Measurements from ENCODE around the gene TLL1. TPM values are rescaled to one million over a fixed set of nuclear protein-coding genes. Genes with fewer than 3 reads are reported as not detected.

The TLL1 gene
- not detected for total RNA-seq

DNA sequence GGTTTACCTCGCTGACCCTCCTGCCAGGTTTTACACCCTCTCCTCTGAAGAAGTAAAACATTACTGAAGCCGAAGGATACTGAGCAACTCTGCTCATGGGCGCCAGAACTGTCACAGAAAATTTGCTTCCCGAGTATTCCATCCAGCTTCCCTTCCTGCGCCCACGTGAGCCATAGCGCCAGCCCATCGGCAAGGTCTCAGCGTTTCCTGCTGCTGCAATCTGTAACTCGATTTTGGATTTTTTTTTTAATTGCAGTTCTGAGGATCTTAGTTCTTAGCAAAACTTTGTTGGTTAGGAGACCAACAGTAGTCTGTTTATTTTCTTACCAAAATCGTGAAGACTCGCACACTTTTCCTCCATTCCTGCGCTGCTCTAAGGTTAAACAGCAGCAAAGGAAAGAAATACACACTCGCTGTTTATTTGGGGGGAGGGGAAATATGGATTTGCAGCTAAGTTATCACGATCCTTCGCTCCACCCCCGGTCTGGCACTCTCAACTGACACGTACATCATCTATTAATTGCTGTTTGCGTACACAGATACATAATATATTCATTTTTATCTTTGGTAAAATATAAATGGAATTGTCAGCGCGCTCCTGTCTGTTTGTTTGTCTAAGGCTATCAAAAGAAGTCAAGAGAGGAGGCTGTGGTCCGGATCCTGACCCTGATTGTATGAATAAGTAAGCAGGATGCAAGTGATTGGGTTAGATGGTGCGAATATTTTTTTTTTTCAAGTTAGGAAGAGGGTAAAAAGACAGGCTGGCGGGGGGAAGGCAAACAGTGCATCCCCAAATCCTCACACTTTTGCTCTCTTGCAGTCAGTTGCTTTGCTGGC is at the start of gene TLL1:
TLL1 (plus strand) TSS at position 777 of the 837 bp plus-strand sequence. CDS start 668 bp downstream, outside the sequence.
- Mint-ChIP-seq H3K27me3 (peaks cover 41% of the 10 kb centered on the region), H3K27ac (no peak within 1 kb of the TSS), H3K36me3 (ENCODE audit: low read depth) (no peaks in the 10 kb centered on the region), H3K4me1 (no peaks in the 10 kb centered on the region), H3K4me3 (peak within 1 kb of the TSS; percentile 40), H3K9me3 (no peaks in the 10 kb centered on the region)
- ATAC-seq (replicated peaks), result no peak

DNA sequence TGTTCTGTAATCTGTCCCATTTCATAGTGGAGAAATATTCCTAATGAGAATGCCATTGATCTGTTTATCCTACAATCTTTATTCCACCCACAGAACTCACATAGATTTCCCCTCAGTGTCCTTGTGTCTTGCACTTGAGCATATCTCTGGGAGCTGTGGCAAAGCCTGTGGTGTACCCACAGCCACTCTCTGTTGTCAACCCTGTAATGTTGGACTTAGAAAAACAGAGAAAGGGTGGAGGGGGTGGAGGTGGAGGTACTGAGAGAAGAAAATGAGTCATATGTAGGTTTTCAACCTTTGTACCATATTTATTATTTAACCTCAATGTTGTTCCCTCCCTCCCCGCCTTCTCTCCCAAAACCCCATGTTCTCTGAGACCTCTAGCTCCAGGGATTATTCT is 46.9 kb upstream of the TLL1 start:
- Mint-ChIP-seq H3K9me3 (peaks cover 8% of the 10 kb centered on the region), H3K4me3 (no peak overlapping the region), H3K36me3 (ENCODE audit: low read depth) (no peaks in the 10 kb centered on the region), H3K27me3 (no peaks in the 10 kb centered on the region), H3K4me1 (no peaks in the 10 kb centered on the region), H3K27ac (no peak overlapping the region)
- no peak for ATAC-seq (replicated peaks)

- Mint-ChIP-seq H3K9me3 (peaks cover 10% of the 10 kb centered on the region), H3K4me1 (no peaks in the 10 kb centered on the region), H3K27me3 (no peaks in the 10 kb centered on the region), H3K27ac (no peak overlapping the region), H3K36me3 (ENCODE audit: low read depth) (no peaks in the 10 kb centered on the region), H3K4me3 (no peak overlapping the region)
- no peak for ATAC-seq (replicated peaks)
Measured at GRCh38 chr4:165827018-165827417, 46.0 kb upstream of the TLL1 start.

GRCh38 chr4:165828928-165829327 is 44.1 kb upstream of the TLL1 start:
- no peak overlapping the region for H3K4me3 Mint-ChIP-seq
- no peak for ATAC-seq (replicated peaks)
- H3K9me3 Mint-ChIP-seq, result peaks cover 7% of the 10 kb centered on the region
- no peaks in the 10 kb centered on the region for H3K36me3 Mint-ChIP-seq (ENCODE audit: low read depth)
- no peaks in the 10 kb centered on the region for H3K4me1 Mint-ChIP-seq
- no peaks in the 10 kb centered on the region for H3K27me3 Mint-ChIP-seq
- no peak overlapping the region for H3K27ac Mint-ChIP-seq

DNA sequence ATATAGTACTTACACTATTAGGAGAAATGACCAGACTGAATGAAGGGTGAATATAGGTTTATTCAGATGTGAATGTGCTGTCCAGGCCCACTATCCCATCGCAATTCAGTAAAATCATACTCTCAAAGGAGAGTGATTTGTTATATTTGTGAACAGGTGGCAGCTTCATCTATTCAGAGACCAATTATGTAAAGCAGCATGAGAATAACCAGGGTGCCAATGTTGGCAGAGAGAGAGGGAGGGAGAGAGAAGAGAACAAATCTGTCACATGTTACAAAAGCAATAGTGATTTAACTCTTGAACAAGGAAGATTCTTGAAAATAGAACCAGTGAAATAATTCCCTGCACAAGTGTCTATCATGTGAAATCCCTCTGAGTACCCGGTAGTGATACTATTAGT is 38.9 kb upstream of the TLL1 start:
- H3K36me3 Mint-ChIP-seq (ENCODE audit: low read depth), result no peaks in the 10 kb centered on the region
- no peak overlapping the region for H3K4me3 Mint-ChIP-seq
- peaks cover 4% of the 10 kb centered on the region for H3K9me3 Mint-ChIP-seq
- no peaks in the 10 kb centered on the region for H3K27me3 Mint-ChIP-seq
- H3K27ac Mint-ChIP-seq, result no peak overlapping the region
- ATAC-seq (replicated peaks), result no peak
- H3K4me1 Mint-ChIP-seq, result no peaks in the 10 kb centered on the region

DNA sequence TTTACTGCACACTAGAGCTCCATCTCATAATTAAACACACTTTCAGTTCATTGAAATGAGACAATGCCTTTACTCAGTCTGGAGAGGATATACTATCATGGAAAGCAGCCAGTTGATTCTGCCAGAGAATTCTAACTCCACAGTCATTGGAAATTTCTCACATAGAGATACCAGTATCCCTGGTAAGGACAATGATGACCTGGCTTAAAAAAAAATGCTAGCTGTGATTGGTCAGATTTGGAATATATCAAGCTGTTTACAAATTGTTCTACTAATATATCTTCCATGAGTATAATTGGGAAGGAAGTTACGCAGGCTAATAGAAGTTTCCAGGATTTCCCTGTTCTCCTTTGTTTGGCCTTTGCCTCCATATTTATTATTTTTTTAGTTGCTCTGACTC is 34.5 kb upstream of the TLL1 start:
- no peak for ATAC-seq (replicated peaks)
- Mint-ChIP-seq H3K36me3 (ENCODE audit: low read depth) (no peaks in the 10 kb centered on the region), H3K27me3 (no peaks in the 10 kb centered on the region)

GRCh38 chr4:165839615-165840333 is 33.3 kb upstream of the TLL1 start:
- Mint-ChIP-seq H3K36me3 (ENCODE audit: low read depth) (no peaks in the 10 kb centered on the region), H3K27ac (no peak overlapping the region), H3K4me1 (no peaks in the 10 kb centered on the region), H3K27me3 (no peaks in the 10 kb centered on the region), H3K9me3 (no peaks in the 10 kb centered on the region), H3K4me3 (no peak overlapping the region)
- no peak for ATAC-seq (replicated peaks)

More for the DNA sequence above, 34.5 kb upstream of the TLL1 start:
- Mint-ChIP-seq H3K9me3 (no peaks in the 10 kb centered on the region), H3K4me3 (no peak overlapping the region), H3K27ac (no peak overlapping the region), H3K4me1 (no peaks in the 10 kb centered on the region)

DNA sequence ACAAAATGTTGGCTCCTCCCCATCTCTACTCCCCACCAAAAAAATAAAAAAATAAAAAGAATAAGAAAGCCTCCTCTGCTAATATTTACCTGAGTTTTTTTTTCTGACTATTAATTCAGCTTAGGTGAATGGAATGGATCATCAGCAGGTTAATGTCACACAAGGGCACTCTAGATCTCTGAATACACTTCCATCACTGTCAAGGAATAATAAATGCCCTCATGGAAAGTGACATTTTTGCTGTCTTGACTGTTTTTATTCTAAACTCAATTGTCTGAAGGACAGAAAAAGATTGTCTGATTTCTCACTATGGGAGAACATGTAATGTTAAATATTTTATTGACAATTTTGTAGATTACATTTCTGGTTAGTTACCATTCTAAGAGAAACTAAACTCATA is 30.4 kb upstream of the TLL1 start:
- no peak for ATAC-seq (replicated peaks)
- H3K27ac Mint-ChIP-seq, result no peak overlapping the region
- H3K27me3 Mint-ChIP-seq, result no peaks in the 10 kb centered on the region
- no peaks in the 10 kb centered on the region for H3K4me1 Mint-ChIP-seq
- no peak overlapping the region for H3K4me3 Mint-ChIP-seq
- H3K36me3 Mint-ChIP-seq (ENCODE audit: low read depth), result no peaks in the 10 kb centered on the region
- H3K9me3 Mint-ChIP-seq, result no peaks in the 10 kb centered on the region

DNA sequence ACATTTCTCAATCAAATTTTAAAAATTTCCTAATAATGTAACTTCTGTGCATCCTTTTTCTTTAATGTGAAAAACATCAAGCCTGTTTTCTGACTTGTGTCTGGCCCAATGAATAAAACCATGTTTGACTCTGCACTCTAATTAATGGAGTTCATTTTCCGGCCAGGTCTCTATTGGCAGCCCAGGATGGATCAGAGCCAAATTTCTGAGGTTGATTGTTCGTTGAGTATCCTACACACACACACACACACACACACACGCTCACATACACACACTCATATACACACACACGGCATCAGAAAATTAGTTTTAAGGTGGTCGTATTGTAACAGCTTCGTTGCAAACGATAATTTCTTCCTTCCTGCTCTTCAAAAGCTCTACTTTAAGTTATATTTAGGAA is 28.9 kb upstream of the TLL1 start:
- Mint-ChIP-seq H3K9me3 (no peaks in the 10 kb centered on the region), H3K36me3 (ENCODE audit: low read depth) (no peaks in the 10 kb centered on the region), H3K4me1 (no peaks in the 10 kb centered on the region), H3K27me3 (no peaks in the 10 kb centered on the region), H3K4me3 (no peak overlapping the region), H3K27ac (no peak overlapping the region)
- ATAC-seq (replicated peaks), result no peak

DNA sequence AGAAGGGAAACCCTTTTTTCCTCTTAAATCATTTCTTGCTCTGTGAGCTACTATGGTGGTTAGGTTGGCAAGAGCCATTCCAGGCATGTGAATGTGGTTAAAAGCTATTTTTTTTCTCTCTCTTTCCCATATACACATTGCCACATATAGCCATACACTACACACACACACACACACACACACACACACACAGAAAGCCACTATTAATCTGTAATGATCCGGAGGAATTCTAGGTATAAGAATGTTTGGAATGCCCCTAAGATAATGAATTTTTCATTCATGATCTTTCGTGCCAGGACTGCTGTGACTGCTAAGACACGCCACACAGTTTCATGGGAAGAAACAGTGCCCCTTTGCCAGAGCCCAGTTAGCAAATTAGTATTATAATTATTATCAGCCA is 21.8 kb upstream of the TLL1 start:
- Mint-ChIP-seq H3K4me3 (no peak overlapping the region), H3K4me1 (no peaks in the 10 kb centered on the region), H3K27me3 (no peaks in the 10 kb centered on the region), H3K9me3 (no peaks in the 10 kb centered on the region), H3K27ac (no peak overlapping the region), H3K36me3 (ENCODE audit: low read depth) (no peaks in the 10 kb centered on the region)
- ATAC-seq (replicated peaks), result no peak

- Mint-ChIP-seq H3K36me3 (ENCODE audit: low read depth) (no peaks in the 10 kb centered on the region), H3K4me1 (no peaks in the 10 kb centered on the region), H3K4me3 (no peak overlapping the region), H3K27me3 (no peaks in the 10 kb centered on the region), H3K9me3 (no peaks in the 10 kb centered on the region), H3K27ac (no peak overlapping the region)
- ATAC-seq (replicated peaks), result no peak
Measured at GRCh38 chr4:165855191-165855590, 17.8 kb upstream of the TLL1 start.

- no peaks in the 10 kb centered on the region for H3K27me3 Mint-ChIP-seq
- no peak overlapping the region for H3K4me3 Mint-ChIP-seq
- H3K36me3 Mint-ChIP-seq (ENCODE audit: low read depth), result no peaks in the 10 kb centered on the region
- H3K4me1 Mint-ChIP-seq, result no peaks in the 10 kb centered on the region
- no peaks in the 10 kb centered on the region for H3K9me3 Mint-ChIP-seq
- ATAC-seq (replicated peaks), result no peak
- no peak overlapping the region for H3K27ac Mint-ChIP-seq
Measured at GRCh38 chr4:165861363-165861762, 11.7 kb upstream of the TLL1 start.

DNA sequence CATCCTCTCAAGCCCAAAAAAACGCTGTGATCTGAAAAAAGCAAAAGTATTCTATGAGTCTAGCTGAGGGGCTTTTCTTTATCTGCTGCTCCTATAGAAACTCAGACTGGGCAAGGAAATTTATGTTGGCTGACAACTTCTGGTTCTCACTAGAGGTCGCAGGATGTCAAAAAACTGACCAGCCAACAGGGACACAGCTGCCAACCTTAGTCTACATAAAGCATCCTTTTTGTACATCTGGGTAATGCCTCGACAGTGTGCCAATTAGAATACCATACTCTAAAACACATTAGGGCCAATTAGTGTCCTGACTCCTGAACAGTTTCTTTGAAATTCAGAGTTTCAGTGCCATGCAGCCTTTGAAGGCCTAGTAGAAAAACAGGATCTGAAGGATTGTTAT is 8.8 kb upstream of the TLL1 start:
- no peak for ATAC-seq (replicated peaks)
- no peak overlapping the region for H3K4me3 Mint-ChIP-seq
- H3K4me1 Mint-ChIP-seq, result no peaks in the 10 kb centered on the region

DNA sequence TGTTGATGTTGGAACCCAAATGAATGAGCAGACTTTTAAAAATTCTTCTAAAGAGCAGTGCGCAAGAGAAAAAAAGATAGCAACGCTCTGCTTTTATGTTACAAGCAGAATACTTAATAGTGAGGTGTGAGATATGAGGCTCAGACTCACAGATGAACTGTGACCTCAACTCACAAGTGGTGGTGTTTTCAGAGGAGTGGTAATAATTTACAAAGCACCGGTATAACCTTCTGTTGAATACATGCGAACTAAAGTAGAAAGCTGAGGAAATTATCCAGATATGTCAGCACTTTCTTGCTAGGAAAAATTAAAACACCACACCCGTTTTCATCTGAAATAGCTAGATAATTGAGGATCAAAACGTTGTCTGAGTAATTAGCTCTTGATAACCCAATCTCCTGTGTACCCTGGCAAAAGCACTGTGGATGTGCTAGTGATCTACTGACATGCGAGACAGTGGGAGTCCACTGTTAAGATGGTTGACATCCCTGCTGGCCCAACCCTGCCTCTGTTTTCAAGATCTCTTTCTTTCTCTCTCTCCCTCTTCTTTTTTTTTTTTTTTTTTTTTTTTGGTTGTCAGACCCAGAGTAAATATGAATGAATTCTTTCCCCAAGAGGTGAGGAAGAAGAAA is 6.9 kb upstream of the TLL1 start:
- no peak for ATAC-seq (replicated peaks)

More for the DNA sequence above, 8.8 kb upstream of the TLL1 start:
- Mint-ChIP-seq H3K9me3 (no peaks in the 10 kb centered on the region), H3K27ac (no peak overlapping the region), H3K36me3 (ENCODE audit: low read depth) (no peaks in the 10 kb centered on the region), H3K27me3 (no peaks in the 10 kb centered on the region)

GRCh38 chr4:165867961-165868360 is 5.1 kb upstream of the TLL1 start:
- ATAC-seq (replicated peaks), result no peak
- no peaks in the 10 kb centered on the region for H3K4me1 Mint-ChIP-seq
- H3K9me3 Mint-ChIP-seq, result no peaks in the 10 kb centered on the region
- no peak overlapping the region for H3K27ac Mint-ChIP-seq
- H3K4me3 Mint-ChIP-seq, result no peak overlapping the region
- no peaks in the 10 kb centered on the region for H3K36me3 Mint-ChIP-seq (ENCODE audit: low read depth)
- H3K27me3 Mint-ChIP-seq, result peaks cover 15% of the 10 kb centered on the region

More for the DNA sequence above, 6.9 kb upstream of the TLL1 start:
- Mint-ChIP-seq H3K4me1 (no peaks in the 10 kb centered on the region), H3K9me3 (no peaks in the 10 kb centered on the region), H3K4me3 (no peak overlapping the region), H3K36me3 (ENCODE audit: low read depth) (no peaks in the 10 kb centered on the region), H3K27me3 (no peaks in the 10 kb centered on the region), H3K27ac (no peak overlapping the region)
